ENCODE measurements around the gene TTPAL.

TTPAL gene

GRCh38 chr20:44500221-44500620 is 24.5 kb downstream of the TTPAL start:
- DNase-seq: no peak

DNA sequence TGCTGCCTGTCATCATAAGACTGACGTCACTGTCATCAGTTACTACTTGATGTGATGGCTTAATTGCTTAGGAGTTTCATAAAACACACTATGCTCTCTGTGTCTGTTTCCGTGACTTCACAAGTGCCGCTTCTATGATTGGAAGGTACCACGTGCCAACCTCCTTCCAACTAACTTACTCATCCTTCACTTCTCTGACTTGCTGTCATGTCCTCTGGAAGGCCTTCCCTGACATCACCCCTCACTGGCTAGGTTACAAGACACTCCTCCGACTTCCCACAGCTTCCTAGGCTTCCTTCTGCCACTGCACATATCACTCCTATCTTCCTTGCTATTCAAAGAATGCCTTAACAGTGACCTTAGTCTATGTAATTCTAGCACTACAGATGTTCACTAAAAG is 25.8 kb downstream of the TTPAL start:
- DNase-seq: no peak

DNA sequence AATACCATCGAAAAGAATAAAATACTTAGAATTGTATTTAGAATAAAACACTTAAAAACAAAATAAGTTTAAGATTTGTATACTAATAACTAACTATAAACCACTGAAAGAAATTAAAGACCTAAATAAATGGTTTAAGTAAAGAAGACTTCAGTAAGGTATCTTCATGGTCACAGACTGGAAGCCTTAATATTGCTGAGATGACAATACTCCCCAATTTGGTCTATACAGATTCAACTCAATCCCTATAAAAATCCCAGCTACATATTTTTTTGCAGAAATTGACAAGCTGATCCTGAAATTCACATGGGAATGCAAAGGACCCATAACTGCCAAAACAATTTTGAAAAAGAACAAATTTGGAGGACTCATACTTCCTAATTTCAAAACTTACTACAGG is 27.3 kb downstream of the TTPAL start:
- no peak for DNase-seq

DNA sequence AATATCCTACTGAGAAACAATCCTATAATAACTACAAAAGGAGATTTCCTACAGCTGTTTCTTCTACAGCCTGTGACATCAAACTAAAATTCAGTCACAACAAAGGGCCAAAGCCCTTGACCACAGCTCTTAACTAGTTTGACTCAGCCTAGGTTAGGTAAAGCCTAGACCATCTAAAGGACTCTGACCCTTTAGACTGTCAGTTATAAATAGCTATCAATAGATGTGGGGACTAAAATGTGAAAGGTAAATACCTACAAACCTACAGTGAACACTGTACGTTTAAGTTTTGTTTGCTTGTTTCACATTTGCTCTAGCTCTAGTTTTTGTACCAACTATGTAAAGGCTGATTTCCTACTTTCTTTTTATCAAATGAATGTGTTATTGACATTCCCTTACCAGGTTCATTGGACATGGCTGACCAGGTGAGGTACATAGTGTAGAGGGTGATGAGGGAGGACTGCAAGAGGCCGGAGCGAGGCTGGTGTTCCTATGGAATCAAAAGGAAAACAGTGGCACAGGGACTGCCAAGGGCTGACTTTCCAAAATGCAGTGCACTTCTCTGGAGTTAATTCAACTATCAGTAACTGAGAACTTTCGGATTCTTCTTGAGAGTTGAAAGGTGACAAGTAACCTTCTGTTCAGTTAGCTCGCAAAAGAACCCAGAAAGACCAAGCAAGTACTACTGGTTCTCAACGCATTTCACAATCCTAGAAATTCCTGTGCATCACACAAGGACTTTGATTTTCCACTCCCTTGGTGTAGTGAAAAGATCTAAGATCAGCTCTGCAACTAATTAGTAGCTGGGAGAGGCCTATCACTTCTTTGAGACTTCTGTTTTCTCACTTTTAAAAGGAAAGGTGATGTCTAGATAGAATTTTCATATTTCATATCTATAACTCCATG is 29.0 kb downstream of the TTPAL start:
- no peak for DNase-seq

DNA sequence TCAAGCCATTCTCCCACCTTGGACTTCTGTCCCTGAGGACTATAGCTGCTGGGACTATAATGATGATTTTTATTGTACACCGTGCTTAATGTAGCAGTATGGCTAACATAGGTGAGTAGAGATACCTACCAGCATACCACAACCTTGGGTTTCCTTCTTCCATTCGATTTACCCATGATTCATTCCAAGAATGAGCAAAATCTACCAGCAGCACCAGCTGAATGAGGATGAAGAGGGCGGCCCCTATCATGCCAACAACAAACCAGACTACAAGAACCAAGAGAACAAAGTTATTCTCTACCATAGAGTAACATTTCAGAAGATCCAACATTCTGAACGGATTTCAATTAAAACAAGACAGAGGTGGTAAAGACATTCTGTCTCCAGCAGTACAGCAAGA is 34.1 kb downstream of the TTPAL start:
- no peak for DNase-seq

DNA sequence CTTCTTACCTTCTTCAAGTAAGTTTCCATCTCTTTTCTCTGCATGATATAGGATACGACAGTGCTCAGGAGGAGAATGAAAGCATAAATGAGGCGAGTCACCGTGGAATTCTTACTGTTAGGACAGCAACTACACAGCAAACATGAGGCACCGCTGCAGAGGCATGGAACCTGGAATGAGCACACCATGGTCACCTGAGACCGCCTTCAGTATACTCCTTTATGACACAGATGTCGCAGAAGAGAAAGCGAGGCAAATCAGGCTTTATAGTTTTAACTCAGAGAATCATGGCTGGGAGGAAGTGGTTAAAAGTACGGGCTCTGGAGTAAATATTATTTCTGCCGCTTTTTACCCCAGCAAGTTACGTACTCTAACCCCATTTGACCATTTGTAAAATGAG is 38.2 kb downstream of the TTPAL start:
- no peak for DNase-seq

- no peak for DNase-seq
Measured at GRCh38 chr20:44516491-44516890, 40.8 kb downstream of the TTPAL start.

DNA sequence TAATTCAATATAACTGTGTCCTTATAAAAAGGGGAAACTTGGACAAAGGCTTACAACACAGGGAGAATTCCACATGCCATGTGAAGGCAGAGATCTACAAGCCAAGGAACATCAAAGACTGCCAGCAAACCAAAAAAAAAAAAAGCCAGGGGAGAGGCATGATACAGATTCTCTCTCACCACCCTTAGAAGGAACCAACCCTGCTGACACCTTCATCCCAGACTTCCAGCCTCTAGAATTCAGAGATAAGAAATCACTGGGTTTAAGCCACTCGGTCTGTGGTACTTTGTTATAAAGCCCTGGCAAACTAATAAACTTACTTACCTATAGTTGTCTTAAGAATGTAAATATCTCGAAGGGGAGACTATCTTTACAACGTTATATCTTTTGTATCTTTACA is 41.8 kb downstream of the TTPAL start:
- no peak for DNase-seq

GRCh38 chr20:44518248-44518647 is 42.6 kb downstream of the TTPAL start:
- DNase-seq: no peak

DNA sequence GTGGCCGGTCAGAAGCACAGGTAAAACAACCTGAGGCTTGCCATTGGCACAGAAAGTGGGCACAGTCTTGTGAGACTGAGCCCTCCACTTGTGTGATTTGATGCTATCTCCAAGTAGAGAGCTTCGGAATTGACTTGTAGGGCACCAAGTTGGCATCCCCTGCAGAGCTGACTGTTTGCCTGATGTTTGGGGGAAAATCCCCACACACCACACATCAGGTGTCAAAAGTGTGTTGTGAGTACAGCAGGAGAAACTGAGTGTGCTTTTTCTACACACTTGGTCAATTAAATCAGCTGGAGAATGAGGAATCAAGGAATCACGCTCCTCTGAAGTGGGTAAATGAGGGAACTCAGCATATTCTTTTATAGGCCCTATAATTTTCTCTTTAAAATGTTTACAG is 45.2 kb downstream of the TTPAL start:
- no peak for DNase-seq

DNA sequence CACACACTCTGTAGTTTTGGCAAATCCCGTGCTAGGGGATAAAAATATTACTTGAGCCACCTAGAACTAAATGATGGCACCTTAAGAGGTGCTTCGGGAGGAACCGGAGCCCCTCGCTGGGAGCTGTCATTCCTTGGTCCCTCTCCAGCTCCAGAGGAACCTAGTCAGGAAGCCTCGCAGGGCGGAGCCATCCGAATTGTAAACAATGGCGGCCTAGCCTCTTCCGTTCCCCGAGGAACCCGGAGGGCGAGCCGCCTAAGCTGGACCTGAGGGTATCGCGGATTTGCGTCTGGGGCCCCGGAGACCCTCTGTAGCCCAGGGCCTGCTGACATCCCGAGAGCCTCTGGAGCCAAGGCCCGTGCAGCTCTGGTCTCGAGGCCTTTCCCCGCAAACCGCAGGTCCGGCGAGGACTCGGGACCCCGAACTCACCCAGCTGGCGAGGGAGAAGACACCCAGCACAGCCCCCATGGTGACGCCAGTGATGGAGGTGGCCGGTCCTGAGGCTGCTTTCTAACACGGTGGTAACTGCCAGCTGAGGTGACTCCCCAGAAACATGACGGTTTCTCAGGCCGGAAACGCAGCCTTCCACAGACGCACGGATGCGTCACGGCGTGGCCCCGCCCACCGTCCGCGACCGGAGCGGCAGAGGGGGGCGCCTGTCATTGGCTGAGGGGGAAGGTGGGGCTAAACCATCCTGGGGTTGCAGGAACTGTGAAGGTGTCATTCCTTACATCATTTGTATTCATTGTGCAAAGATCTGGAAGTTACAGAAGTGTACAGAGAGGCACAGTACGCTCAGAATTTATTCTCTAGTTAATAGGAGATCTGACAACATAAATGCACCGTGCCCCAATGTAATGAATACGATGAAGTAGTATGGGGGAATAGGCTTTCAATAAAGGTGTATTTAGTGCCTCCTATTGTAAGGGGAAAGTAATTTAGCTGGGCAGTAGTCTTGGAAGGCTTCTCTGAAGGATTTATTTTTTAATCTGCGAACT is 46.1 kb downstream of the TTPAL start, which contains the start of gene SERINC3:
SERINC3 (minus strand) TSS at position 587 of the 998 bp plus-strand sequence; CDS start at position 468, 119 bp downstream.
- peak; percentile 97 for DNase-seq

DNA sequence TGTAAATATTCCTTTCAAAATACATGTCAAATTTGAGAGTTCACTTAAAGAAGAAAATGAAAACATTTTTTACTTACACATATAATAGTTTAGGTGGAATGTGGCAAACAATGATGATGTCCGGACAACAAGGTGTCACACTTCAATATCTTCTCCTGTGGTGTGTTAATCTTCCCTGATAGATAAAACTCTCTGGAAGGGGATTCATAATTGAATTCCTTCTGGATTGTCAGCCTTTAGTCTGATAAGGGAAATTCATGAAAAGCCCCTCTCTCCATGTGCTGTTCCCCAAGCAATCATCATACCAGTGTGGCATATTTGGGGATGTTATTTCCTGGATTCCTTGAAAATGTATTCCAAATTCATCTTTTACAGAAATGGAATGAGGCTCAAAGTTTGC is 47.2 kb downstream of the TTPAL start:
- no peak for DNase-seq

DNA sequence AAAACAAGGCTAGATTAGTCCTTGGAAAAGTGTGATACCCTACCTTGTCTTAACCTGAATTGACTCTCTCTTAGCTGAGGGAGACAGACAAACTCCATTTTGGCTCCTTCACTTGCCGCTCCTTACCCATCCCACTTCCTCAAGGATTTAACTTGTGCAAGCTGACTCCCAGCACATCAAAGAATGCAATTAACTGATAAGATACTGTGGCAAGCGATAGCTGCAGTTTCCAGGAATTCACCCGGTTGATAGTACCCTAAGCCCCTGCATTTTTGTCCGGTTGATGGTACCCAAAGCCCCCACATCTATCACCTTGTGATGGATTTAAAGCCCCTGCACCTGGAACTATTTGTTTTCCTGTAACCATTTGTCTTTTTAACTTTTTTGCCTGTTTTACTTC is 48.1 kb downstream of the TTPAL start:
- DNase-seq: no peak

DNA sequence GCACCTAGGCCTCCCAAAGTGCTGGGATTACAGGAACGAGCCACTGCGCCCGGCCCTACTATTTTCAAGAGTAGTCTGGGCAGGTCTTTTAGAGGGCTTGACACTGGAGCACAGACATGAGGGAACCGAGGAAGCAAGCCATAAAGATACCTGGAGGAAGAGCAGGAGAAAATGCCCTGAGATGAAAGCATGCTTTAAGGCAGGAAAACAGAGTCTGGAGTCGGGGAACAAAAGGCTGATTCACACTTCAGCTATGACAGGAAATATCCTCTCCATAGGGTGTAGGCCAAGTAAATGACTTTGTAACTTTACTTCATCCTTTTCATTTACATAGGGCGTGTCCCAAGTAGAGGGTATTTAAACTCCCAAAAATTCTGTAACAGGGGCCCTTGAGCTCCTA is 50.5 kb downstream of the TTPAL start:
- DNase-seq: no peak

DNA sequence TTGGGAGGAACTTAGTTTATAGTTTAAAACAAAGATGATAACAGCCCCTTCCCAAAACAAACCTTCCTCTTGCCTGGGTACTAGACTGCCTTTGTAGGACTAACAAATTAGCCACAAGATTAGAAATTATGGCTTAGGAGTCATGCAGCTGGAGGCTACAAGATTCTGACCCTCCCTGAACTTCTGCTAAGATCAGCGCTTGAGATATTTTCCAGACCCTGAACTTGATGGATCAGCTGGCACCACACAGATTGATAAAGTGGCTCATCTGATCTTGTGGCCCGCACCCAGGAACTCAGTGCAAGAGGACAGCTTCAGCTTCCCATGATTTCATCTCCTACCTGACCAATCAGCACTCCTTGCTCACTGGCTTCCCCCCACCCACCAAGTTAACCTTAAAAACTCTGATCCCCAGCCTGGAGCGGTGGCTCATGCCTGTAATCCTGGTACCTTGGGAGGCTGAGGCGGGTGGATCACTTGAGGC is 52.1 kb downstream of the TTPAL start:
- no peak for DNase-seq

DNA sequence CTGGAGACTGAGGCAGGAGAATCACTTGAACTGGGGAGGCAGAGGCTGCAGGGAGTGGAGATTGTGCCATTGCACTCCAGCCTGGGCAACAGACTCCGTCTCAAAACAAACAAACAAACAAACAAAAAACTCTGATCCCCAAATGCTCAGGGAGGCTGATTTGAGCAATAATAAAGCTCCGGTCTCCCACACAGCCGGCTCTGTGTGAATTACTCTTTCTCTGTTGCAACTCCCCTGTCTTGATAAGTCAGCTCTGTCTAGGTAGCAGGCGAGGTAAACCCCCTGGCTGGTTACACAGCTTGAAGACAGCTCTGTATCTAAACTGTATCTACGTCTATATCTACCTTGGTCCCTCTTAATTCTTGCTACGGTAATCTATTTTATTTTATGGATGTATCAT is 52.6 kb downstream of the TTPAL start:
- DNase-seq: no peak

GRCh38 chr20:44532259-44532980 is 56.7 kb downstream of the TTPAL start:
- DNase-seq: no peak

GRCh38 chr20:44532981-44533331 is 57.3 kb downstream of the TTPAL start:
- no peak for DNase-seq

GRCh38 chr20:44533928-44534327 is 58.3 kb downstream of the TTPAL start:
- no peak for DNase-seq

- DNase-seq: no peak
Measured at GRCh38 chr20:44536175-44536574, 60.5 kb downstream of the TTPAL start.

DNA sequence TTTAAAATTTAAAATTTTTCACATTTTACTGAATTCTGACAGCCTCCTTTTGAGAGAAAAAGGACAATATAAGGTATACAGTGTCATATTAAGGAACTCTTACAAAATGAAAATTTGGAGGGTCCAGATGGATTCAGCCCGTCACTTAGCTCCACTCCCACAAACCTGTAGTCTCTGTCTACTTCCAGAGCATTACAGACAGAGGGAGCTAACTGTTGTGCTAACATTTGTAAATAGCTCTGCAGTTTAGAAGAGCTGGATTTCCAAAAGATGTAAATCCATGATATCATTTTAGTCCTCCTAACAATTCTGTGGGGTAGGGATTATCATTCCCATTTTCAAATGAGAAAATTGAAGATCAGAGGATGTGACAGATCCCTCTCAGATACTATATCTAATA is 62.3 kb downstream of the TTPAL start:
- no peak for DNase-seq

GRCh38 chr20:44540834-44541233 is 65.2 kb downstream of the TTPAL start:
- no peak for DNase-seq

DNA sequence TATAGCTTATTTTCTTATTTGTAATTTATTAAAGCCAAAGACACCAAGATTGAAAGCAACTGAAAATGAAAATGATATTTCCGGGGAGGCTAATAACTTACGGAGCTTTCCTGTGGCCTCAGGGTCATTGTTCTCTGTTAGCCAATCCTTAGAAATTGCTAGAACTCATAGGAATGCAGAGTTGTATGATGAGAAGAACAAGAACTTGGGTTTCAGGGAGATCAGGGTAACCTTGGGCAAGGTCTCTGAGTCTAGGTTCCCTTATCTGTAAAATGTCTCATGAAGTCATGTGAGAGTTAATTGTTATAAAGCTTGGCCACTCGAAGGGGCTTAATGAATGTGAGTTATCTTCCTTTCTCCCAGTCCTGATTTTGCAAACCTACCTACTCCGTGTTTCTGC is 66.3 kb downstream of the TTPAL start:
- DNase-seq: no peak
